ENCODE data around the gene KRTAP10-7.

GRCh38 chr21:44632067-44632466 lies 31.7 kb downstream of the KRTAP10-7 start:
- TF ChIP-seq POLR2A (IDR thresholded peaks at IDR 0.05) = no peak
- TF ChIP-seq, protein P1, sequence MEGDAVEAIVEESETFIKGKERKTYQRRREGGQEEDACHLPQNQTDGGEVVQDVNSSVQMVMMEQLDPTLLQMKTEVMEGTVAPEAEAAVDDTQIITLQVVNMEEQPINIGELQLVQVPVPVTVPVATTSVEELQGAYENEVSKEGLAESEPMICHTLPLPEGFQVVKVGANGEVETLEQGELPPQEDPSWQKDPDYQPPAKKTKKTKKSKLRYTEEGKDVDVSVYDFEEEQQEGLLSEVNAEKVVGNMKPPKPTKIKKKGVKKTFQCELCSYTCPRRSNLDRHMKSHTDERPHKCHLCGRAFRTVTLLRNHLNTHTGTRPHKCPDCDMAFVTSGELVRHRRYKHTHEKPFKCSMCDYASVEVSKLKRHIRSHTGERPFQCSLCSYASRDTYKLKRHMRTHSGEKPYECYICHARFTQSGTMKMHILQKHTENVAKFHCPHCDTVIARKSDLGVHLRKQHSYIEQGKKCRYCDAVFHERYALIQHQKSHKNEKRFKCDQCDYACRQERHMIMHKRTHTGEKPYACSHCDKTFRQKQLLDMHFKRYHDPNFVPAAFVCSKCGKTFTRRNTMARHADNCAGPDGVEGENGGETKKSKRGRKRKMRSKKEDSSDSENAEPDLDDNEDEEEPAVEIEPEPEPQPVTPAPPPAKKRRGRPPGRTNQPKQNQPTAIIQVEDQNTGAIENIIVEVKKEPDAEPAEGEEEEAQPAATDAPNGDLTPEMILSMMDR (IDR thresholded peaks at IDR 0.05) = no peak
